K562 (cell line): ENCODE results near the gene TXNRD2. TPM values are rescaled to one million over a fixed set of nuclear protein-coding genes. Genes with fewer than 3 reads are reported as not detected.

ENCODE experiments used
- ATAC-seq: fragments of 200-7000 bp; cut with Tn5 transposase; 3 replicates; pipeline ENCODE4 v1.9.1; 2020; ENCODE audit warnings: moderate library complexity
- BruUV-seq: library from RNA; stranded (reverse); fragments of 400-500 nt; replicated peaks from 2 replicates; lab custom pipeline; 2021; lab: Mats Ljungman, UMichigan
- CTCF ChIA-PET: fragments of 300-600 bp; formaldehyde crosslinking; extraction: SDS; loops from one replicate; lab custom pipeline; 2021; ENCODE audit warnings: low intra/inter-chr PET ratio; lab: Yijun Ruan, JAX
- POLR2A ChIA-PET: fragments of 300-600, 350-650 bp; sonication (Branson Sonifier 250); formaldehyde crosslinking; extraction: SDS; loops from one replicate; lab custom pipeline; 2021; ENCODE audit warnings: antibody characterized with exemption, inconsistent platforms; lab: Yijun Ruan, JAX
- DNase-seq, 4 experiments: peaks; one replicate each; pipeline versions ENCODE4 v3.0.0 to v3.0.0-alpha.2; 2011 to 2018; ENCODE audit warnings: low spot score in 3 of 4, mixed read lengths in 3 of 4; ENCODE audit errors: extremely low read depth in 1 of 4
- FAIRE-seq: peaks from 2 replicates; lab custom pipeline; 2011; peaks lifted over from hg19 to GRCh38; lab: Jason Lieb, UNC
- H2AFZ ChIP-seq: 2 replicates; pipeline ENCODE4 v1.6.0; 2011; ENCODE audit warnings: low read depth, low read length, control low read depth, inconsistent platforms
- H3K27ac ChIP-seq: fragments of 200-600 bp; 3 replicates; pipeline ENCODE4 v1.8.0; 2011; ENCODE audit warnings: low read depth, mild to moderate bottlenecking, control low read depth, inconsistent platforms, low read length, moderate library complexity, mixed read lengths; ENCODE audit errors: extremely low read depth
- H3K27me3 ChIP-seq, 2 experiments: fragments of 300-600 bp in 1 of 2; 2 replicates in 1 of 2; 3 replicates in 1 of 2; pipeline versions ENCODE4 v1.6.0 to v1.8.0; 2011; ENCODE audit warnings: inconsistent platforms in 2 of 2, low read length in 2 of 2, mild to moderate bottlenecking in 1 of 2, mixed read lengths in 1 of 2, moderate library complexity in 1 of 2; ENCODE audit not compliant: control insufficient read depth in 2 of 2, insufficient read depth in 2 of 2
- H3K36me3 ChIP-seq: fragments of 300-600 bp; 3 replicates; pipeline ENCODE4 v1.8.0; 2011; ENCODE audit warnings: mild to moderate bottlenecking, low read length, inconsistent platforms; ENCODE audit not compliant: control insufficient read depth, insufficient read depth
- H3K4me1 ChIP-seq, 2 experiments: fragments of 200-600 bp in 1 of 2; replicated peaks in 1 of 2; 2 replicates in 1 of 2; 3 replicates in 1 of 2; pipeline versions ENCODE4 v1.5.1 to v1.8.0; 2011; ENCODE audit warnings: inconsistent platforms in 2 of 2, low read length in 2 of 2, mild to moderate bottlenecking in 1 of 2, mixed read lengths in 1 of 2, moderate library complexity in 1 of 2; ENCODE audit not compliant: control insufficient read depth in 2 of 2, insufficient read depth in 2 of 2
- H3K4me2 ChIP-seq: 2 replicates; pipeline ENCODE4 v1.6.1; 2011; ENCODE audit warnings: low read length, control low read depth, inconsistent platforms, mixed read lengths; ENCODE audit not compliant: insufficient read depth
- H3K4me3 ChIP-seq: fragments of 200-600 bp; sonication (generic), shearing (Covaris generic); 2 replicates; pipeline ENCODE4 v1.5.1; 2016; ENCODE audit warnings: control low read depth, inconsistent platforms
- H3K79me2 ChIP-seq: fragments of 200-600 bp; 3 replicates; pipeline ENCODE4 v1.8.0; 2011; ENCODE audit warnings: low read length, inconsistent platforms; ENCODE audit not compliant: control insufficient read depth, insufficient read depth
- H3K9ac ChIP-seq, 2 experiments: 2 replicates each; pipeline versions ENCODE4 v1.6.0 to v1.6.1; 2011; ENCODE audit warnings: low read depth in 2 of 2, low read length in 2 of 2, control low read depth in 1 of 2, inconsistent platforms in 1 of 2, mild to moderate bottlenecking in 1 of 2, mixed read lengths in 1 of 2; ENCODE audit not compliant: insufficient read depth in 1 of 2
- H3K9me1 ChIP-seq: one replicate; pipeline ENCODE4 v1.6.0; 2011; ENCODE audit warnings: inconsistent platforms, mild to moderate bottlenecking, low read length, moderate library complexity; ENCODE audit not compliant: control insufficient read depth, insufficient read depth
- H3K9me3 ChIP-seq: replicated peaks from 2 replicates; pipeline ENCODE4 v1.5.1; 2011; ENCODE audit warnings: low read depth, low read length, inconsistent platforms; ENCODE audit not compliant: control insufficient read depth, insufficient read depth
- H4K20me1 ChIP-seq: replicated peaks from 2 replicates; pipeline ENCODE4 v1.6.1; 2011; ENCODE audit warnings: low read length, inconsistent platforms, mixed read lengths; ENCODE audit not compliant: control insufficient read depth, insufficient read depth
- CAMTA2 ChIP-seq: fragments of 250-450 bp; sonication (Bioruptor Pico); conservative IDR thresholded peaks from 2 replicates; pipeline ENCODE4 v1.5.1; 2022
- HNRNPL ChIP-seq: fragments of 200-400 bp; formaldehyde crosslinking; IDR thresholded peaks from 2 replicates; pipeline ENCODE4 v1.6.1; 2017; ENCODE audit warnings: low read depth, mild to moderate bottlenecking, low read length
- KLF6 ChIP-seq: fragments of 250-450 bp; sonication (Bioruptor Pico); IDR thresholded peaks from 2 replicates; pipeline ENCODE4 v1.4.0; 2020; ENCODE audit warnings: mild to moderate bottlenecking, moderate library complexity, borderline replicate concordance
- MCM2 ChIP-seq: fragments of 450-650 bp; IDR thresholded peaks from 2 replicates; pipeline ENCODE4 v1.6.1; 2017; ENCODE audit warnings: low read depth, mild to moderate bottlenecking
- TFAM ChIP-seq: fragments of 250-450 bp; sonication (Bioruptor Pico); conservative IDR thresholded peaks from 2 replicates; pipeline ENCODE4 v1.5.0; 2021; ENCODE audit warnings: mild to moderate bottlenecking, moderate library complexity
- WGBS: fragments of 100-300 bp; shearing (Covaris generic); methylation state at CpG from one replicate; pipeline ENCODE4 v1.1.6; 2016; ENCODE audit warnings: low coverage, mixed read lengths; ENCODE audit not compliant: insufficient coverage; ENCODE audit errors: missing lambda C conversion rate; 5-methylcytosine and 5-hydroxymethylcytosine counted together
- in situ Hi-C: fragments of 300-500 bp; cut with MboI; formaldehyde crosslinking; loops from 4 replicates; pipeline ENCODE4 v1.15.0; 2018; ENCODE audit warnings: inconsistent platforms, mixed read lengths
- intact Hi-C: fragments of 100-400 bp; cut with micrococcal nuclease; formaldehyde crosslinking; loops from 2 replicates; pipeline ENCODE4 v1.14.2; 2022
- polyA plus RNA-seq, 8 experiments: library from polyadenylated mRNA; depleted of rRNA in 4 of 8; stranded (reverse) in 5 of 8; unstranded in 3 of 8; fragments of >200 nt; fragmentation: Nextera tagmentation in 2 of 8; fragmentation: Illumina TruSeq in 1 of 8; extraction: Ambion mirVana in 2 of 8; extraction: Trizol in 1 of 8; gene quantifications; 2 replicates each; pipeline versions ENCODE4 v1.2.1 to v1.2.3, GENCODE V29; 2011 to 2014; ENCODE audit warnings: inconsistent platforms in 1 of 8, missing spikeins in 1 of 8
- total RNA-seq, 7 experiments: library from RNA; depleted of rRNA in 6 of 7; stranded (reverse); fragments of >200 nt in 6 of 7; fragmentation: Illumina TruSeq in 2 of 7; extraction: Trizol in 2 of 7; gene quantifications; 2 replicates each; pipeline versions ENCODE4 v1.2.1 to v1.2.3, GENCODE V29; 2011 to 2021; ENCODE audit warnings: low replicate concordance in 1 of 7
- TF ChIP-seq, protein P1 (sequence below): sonication (generic); formaldehyde crosslinking; IDR thresholded peaks from 2 replicates; pipeline ENCODE4 v1.8.0; 2022; ENCODE audit warnings: missing genetic modification reagents, mild to moderate bottlenecking, borderline replicate concordance
- TF ChIP-seq, protein P2 (sequence below): fragments of 450-650 bp; formaldehyde crosslinking; IDR thresholded peaks from 2 replicates; pipeline ENCODE4 v1.4.0; 2020; ENCODE audit warnings: mild to moderate bottlenecking, moderate library complexity
- TF ChIP-seq, protein P3 (sequence below), 3 experiments: fragments of 200-800 bp in 1 of 3; fragments of 250-450 bp in 1 of 3; fragments of 450-650 bp in 1 of 3; sonication (Bioruptor Pico) in 1 of 3; sonication (Bioruptor generic) in 1 of 3; formaldehyde crosslinking in 1 of 3; IDR thresholded peaks; 2 replicates each; pipeline versions ENCODE4 v1.6.1 to v1.8.0; 2016 to 2022; ENCODE audit warnings: mild to moderate bottlenecking in 2 of 3, missing genetic modification characterization in 2 of 3, missing compliant biosample characterization in 1 of 3, moderate library complexity in 1 of 3
- TF ChIP-seq, protein P4 (sequence below): fragments of 150-350 bp; conservative IDR thresholded peaks from 2 replicates; pipeline ENCODE4 v1.6.1; 2014; ENCODE audit warnings: low read length
- TF ChIP-seq, protein P5 (sequence below): sonication (generic); formaldehyde crosslinking; IDR thresholded peaks from 2 replicates; pipeline ENCODE4 v1.8.0; 2022; ENCODE audit warnings: mild to moderate bottlenecking, missing genetic modification reagents, borderline replicate concordance

TXNRD2 gene
- total and polyA plus RNA-seq, 9 of the 15 experiments (the other 6 are each of a cell fraction or from before 2014, with no cell fraction given): 3.3 to 80.2 (median 49.4) TPM

DNA sequence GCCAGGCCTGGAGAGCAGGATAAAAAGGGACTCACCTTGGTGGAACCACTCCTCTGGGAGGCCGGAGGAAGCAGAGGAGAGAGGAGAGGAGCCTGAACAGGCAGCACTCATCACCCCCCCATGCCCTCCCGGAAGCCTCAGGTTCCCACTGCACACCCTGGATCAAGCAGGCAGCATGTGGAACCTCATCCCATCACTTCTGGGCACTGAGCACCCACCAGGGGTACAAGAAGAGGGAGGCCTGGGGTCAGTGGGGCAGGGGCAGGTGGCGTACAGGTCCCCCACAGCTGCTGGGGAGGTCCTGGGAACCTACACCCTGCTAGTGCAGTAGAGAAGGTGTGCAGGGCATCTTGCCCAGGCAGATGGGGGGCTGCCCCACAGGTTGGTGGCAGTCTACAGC, 35.1 kb upstream of the TXNRD2 start:
- DNase-seq (no peak), ATAC-seq (no peak), FAIRE-seq (no peak)
- intact Hi-C loops (loop anchor here (10.0 kb wide), 2 partner anchors 258 to 318 kb away; no protein-coding TSS in a partner anchor), in situ Hi-C loops (no loop called here)
- Histone ChIP-seq H2AFZ (no peak overlapping the region), H3K4me3 (no peak overlapping the region), H3K9me3 (no peaks in the 10 kb centered on the region), H3K4me2 (no peak overlapping the region), H3K9me1 (peaks cover 25% of the 10 kb centered on the region), H3K79me2 (no peaks in the 10 kb centered on the region), H3K27ac (no peak overlapping the region), H4K20me1 (peaks cover 23% of the 10 kb centered on the region), H3K27me3 (no peaks in the 10 kb centered on the region), H3K4me1 (peaks cover 18 to 86% of the 10 kb centered on the region in 2 experiments), H3K36me3 (peaks cover 42% of the 10 kb centered on the region; the same call in 2 of the 3 replicates), H3K9ac (no peak overlapping the region)
- no TSS peak for BruUV-seq
- POLR2A ChIA-PET: interaction anchor here (1.0 to 2.2 kb wide), 3 partner anchors 12 to 94 kb away, joined by 4 to 10 read pairs (median 4); no protein-coding TSS in a partner anchor
- 79% methylated on average over 3 of the region's 3 CpGs for WGBS
- CTCF ChIA-PET: no interaction called here
- TF ChIP-seq KLF6 (no peak), HNRNPL (no peak), TFAM (CRISPR knock-in tag) (no peak), MCM2 (no peak), CAMTA2 (CRISPR knock-in tag) (no peak)
- TF ChIP-seq, protein P1, sequence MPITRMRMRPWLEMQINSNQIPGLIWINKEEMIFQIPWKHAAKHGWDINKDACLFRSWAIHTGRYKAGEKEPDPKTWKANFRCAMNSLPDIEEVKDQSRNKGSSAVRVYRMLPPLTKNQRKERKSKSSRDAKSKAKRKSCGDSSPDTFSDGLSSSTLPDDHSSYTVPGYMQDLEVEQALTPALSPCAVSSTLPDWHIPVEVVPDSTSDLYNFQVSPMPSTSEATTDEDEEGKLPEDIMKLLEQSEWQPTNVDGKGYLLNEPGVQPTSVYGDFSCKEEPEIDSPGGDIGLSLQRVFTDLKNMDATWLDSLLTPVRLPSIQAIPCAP: no peak
- TF ChIP-seq, protein P2, sequence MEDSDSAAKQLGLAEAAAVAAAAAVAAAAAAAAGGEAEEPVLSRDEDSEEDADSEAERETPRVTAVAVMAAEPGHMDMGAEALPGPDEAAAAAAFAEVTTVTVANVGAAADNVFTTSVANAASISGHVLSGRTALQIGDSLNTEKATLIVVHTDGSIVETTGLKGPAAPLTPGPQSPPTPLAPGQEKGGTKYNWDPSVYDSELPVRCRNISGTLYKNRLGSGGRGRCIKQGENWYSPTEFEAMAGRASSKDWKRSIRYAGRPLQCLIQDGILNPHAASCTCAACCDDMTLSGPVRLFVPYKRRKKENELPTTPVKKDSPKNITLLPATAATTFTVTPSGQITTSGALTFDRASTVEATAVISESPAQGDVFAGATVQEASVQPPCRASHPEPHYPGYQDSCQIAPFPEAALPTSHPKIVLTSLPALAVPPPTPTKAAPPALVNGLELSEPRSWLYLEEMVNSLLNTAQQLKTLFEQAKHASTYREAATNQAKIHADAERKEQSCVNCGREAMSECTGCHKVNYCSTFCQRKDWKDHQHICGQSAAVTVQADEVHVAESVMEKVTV (CRISPR knock-in tag): no peak
- TF ChIP-seq, protein P3, sequence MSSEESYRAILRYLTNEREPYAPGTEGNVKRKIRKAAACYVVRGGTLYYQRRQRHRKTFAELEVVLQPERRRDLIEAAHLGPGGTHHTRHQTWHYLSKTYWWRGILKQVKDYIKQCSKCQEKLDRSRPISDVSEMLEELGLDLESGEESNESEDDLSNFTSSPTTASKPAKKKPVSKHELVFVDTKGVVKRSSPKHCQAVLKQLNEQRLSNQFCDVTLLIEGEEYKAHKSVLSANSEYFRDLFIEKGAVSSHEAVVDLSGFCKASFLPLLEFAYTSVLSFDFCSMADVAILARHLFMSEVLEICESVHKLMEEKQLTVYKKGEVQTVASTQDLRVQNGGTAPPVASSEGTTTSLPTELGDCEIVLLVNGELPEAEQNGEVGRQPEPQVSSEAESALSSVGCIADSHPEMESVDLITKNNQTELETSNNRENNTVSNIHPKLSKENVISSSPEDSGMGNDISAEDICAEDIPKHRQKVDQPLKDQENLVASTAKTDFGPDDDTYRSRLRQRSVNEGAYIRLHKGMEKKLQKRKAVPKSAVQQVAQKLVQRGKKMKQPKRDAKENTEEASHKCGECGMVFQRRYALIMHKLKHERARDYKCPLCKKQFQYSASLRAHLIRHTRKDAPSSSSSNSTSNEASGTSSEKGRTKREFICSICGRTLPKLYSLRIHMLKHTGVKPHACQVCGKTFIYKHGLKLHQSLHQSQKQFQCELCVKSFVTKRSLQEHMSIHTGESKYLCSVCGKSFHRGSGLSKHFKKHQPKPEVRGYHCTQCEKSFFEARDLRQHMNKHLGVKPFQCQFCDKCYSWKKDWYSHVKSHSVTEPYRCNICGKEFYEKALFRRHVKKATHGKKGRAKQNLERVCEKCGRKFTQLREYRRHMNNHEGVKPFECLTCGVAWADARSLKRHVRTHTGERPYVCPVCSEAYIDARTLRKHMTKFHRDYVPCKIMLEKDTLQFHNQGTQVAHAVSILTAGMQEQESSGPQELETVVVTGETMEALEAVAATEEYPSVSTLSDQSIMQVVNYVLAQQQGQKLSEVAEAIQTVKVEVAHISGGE (CRISPR knock-in tag; IDR thresholded peaks at IDR 0.05): no peak
- TF ChIP-seq, protein P4, sequence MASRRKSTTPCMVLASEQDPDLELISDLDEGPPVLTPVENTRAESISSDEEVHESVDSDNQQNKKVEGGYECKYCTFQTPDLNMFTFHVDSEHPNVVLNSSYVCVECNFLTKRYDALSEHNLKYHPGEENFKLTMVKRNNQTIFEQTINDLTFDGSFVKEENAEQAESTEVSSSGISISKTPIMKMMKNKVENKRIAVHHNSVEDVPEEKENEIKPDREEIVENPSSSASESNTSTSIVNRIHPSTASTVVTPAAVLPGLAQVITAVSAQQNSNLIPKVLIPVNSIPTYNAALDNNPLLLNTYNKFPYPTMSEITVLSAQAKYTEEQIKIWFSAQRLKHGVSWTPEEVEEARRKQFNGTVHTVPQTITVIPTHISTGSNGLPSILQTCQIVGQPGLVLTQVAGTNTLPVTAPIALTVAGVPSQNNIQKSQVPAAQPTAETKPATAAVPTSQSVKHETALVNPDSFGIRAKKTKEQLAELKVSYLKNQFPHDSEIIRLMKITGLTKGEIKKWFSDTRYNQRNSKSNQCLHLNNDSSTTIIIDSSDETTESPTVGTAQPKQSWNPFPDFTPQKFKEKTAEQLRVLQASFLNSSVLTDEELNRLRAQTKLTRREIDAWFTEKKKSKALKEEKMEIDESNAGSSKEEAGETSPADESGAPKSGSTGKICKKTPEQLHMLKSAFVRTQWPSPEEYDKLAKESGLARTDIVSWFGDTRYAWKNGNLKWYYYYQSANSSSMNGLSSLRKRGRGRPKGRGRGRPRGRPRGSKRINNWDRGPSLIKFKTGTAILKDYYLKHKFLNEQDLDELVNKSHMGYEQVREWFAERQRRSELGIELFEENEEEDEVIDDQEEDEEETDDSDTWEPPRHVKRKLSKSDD: no peak
- TF ChIP-seq, protein P5, sequence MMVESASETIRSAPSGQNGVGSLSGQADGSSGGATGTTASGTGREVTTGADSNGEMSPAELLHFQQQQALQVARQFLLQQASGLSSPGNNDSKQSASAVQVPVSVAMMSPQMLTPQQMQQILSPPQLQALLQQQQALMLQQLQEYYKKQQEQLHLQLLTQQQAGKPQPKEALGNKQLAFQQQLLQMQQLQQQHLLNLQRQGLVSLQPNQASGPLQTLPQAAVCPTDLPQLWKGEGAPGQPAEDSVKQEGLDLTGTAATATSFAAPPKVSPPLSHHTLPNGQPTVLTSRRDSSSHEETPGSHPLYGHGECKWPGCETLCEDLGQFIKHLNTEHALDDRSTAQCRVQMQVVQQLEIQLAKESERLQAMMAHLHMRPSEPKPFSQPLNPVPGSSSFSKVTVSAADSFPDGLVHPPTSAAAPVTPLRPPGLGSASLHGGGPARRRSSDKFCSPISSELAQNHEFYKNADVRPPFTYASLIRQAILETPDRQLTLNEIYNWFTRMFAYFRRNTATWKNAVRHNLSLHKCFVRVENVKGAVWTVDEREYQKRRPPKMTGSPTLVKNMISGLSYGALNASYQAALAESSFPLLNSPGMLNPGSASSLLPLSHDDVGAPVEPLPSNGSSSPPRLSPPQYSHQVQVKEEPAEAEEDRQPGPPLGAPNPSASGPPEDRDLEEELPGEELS: no peak
